ENCODE data around the gene NTN4.

The NTN4 gene

DNA sequence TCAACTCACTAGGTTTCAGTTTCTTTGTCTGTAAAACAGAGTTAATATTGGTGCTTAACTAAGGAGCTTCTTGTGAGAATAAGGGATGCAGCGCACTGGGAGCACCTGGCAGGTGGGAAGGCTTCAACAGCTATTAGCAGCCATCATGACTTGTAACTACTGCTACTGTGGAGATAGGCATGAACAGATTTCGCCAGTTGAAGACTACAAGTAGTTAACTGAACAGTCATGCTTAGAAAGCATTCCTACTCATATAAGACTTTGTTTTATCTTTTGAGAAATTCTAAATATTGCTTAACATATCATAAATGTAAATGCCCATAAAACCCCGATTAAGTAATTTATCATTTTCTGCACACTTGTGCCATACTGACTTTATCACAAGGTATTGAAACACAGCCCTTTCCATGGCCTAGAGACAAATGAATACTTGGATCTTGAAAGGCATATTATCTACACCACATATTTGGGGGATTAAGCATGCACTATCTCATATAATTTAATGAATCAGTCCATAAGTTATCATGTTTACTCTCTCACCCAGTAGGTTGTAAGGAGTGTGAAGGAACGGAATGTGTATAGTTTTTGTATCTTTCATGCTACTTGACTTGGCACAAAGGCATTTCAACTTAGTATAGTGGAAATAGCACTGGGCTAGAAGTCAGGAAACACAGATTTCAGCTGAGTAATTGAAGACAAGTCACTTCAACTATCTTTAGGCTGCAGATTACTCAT is 16.1 kb downstream of the NTN4 start:
- TF ChIP-seq SNAI2 (CRISPR knock-in tag; IDR thresholded peaks at IDR 0.05) = no peak
- no peak for TF ChIP-seq TOX (CRISPR knock-in tag; IDR thresholded peaks at IDR 0.05; ENCODE audit: borderline replicate concordance)
- TF ChIP-seq ZNF565 (CRISPR knock-in tag; conservative IDR thresholded peaks at IDR 0.05; ENCODE audit: low read depth) = no peak
- no peak for TF ChIP-seq POU6F1 (CRISPR knock-in tag; IDR thresholded peaks at IDR 0.05; ENCODE audit: borderline replicate concordance, low read depth)
- TF ChIP-seq, protein P1, sequence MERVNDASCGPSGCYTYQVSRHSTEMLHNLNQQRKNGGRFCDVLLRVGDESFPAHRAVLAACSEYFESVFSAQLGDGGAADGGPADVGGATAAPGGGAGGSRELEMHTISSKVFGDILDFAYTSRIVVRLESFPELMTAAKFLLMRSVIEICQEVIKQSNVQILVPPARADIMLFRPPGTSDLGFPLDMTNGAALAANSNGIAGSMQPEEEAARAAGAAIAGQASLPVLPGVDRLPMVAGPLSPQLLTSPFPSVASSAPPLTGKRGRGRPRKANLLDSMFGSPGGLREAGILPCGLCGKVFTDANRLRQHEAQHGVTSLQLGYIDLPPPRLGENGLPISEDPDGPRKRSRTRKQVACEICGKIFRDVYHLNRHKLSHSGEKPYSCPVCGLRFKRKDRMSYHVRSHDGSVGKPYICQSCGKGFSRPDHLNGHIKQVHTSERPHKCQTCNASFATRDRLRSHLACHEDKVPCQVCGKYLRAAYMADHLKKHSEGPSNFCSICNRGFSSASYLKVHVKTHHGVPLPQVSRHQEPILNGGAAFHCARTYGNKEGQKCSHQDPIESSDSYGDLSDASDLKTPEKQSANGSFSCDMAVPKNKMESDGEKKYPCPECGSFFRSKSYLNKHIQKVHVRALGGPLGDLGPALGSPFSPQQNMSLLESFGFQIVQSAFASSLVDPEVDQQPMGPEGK (CRISPR knock-in tag; IDR thresholded peaks at IDR 0.05; ENCODE audit: borderline replicate concordance) = no peak
- TF ChIP-seq GLIS3 (CRISPR knock-in tag; IDR thresholded peaks at IDR 0.05) = no peak
- ATAC-seq = no peak

DNA sequence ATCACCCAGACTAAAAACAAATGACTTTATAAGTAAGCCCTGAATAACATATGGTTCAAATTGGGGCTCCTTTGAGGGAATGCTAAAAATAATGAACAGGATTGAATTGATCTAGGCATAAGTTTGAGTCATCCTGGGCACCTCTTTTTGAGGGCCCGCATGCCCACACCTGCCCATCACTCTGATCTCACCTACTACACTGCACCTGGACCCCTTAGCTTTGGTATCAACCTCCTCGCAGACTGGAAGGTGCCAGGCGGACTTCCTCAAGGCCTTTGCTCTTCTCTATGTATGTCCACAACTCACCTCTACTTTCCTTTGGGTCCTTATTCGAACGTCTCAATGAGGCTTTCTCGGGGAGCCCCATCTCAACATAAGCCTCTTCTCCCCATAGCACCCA is 17.2 kb downstream of the NTN4 start:
- ATAC-seq = no peak
- TF ChIP-seq, protein P1 (CRISPR knock-in tag; IDR thresholded peaks at IDR 0.05; ENCODE audit: borderline replicate concordance) = no peak
- TF ChIP-seq TSHZ2 (CRISPR knock-in tag; IDR thresholded peaks at IDR 0.05) (no peak), ZFP3 (CRISPR knock-in tag; IDR thresholded peaks at IDR 0.05) (no peak), TCF4 (CRISPR knock-in tag; IDR thresholded peaks at IDR 0.05; ENCODE audit: borderline replicate concordance) (no peak), ARNTL (CRISPR knock-in tag; IDR thresholded peaks at IDR 0.05; ENCODE audit: borderline replicate concordance, low read depth) (no peak), ISL1 (CRISPR knock-in tag; IDR thresholded peaks at IDR 0.05) (no peak), ESRRG (CRISPR knock-in tag; IDR thresholded peaks at IDR 0.05) (no peak), POU6F1 (CRISPR knock-in tag; IDR thresholded peaks at IDR 0.05; ENCODE audit: borderline replicate concordance, low read depth) (no peak), ZNF70 (CRISPR knock-in tag; IDR thresholded peaks at IDR 0.05) (no peak), ZNF565 (CRISPR knock-in tag; conservative IDR thresholded peaks at IDR 0.05; ENCODE audit: low read depth) (no peak), ZNF8 (CRISPR knock-in tag; IDR thresholded peaks at IDR 0.05) (no peak), ZFP30 (CRISPR knock-in tag; IDR thresholded peaks at IDR 0.05) (no peak), OSR1 (CRISPR knock-in tag; IDR thresholded peaks at IDR 0.05) (no peak), BACH2 (CRISPR knock-in tag; IDR thresholded peaks at IDR 0.05; ENCODE audit: borderline replicate concordance) (no peak), TOX (CRISPR knock-in tag; IDR thresholded peaks at IDR 0.05; ENCODE audit: borderline replicate concordance) (no peak), PPARA (CRISPR knock-in tag; IDR thresholded peaks at IDR 0.05; ENCODE audit: borderline replicate concordance) (no peak), ZC3H10 (CRISPR knock-in tag; IDR thresholded peaks at IDR 0.05) (no peak), CSDC2 (CRISPR knock-in tag; IDR thresholded peaks at IDR 0.05) (no peak), SNAI2 (CRISPR knock-in tag; IDR thresholded peaks at IDR 0.05) (no peak)
- TF ChIP-seq, protein P2, sequence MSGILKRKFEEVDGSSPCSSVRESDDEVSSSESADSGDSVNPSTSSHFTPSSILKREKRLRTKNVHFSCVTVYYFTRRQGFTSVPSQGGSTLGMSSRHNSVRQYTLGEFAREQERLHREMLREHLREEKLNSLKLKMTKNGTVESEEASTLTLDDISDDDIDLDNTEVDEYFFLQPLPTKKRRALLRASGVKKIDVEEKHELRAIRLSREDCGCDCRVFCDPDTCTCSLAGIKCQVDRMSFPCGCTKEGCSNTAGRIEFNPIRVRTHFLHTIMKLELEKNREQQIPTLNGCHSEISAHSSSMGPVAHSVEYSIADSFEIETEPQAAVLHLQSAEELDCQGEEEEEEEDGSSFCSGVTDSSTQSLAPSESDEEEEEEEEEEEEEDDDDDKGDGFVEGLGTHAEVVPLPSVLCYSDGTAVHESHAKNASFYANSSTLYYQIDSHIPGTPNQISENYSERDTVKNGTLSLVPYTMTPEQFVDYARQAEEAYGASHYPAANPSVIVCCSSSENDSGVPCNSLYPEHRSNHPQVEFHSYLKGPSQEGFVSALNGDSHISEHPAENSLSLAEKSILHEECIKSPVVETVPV (CRISPR knock-in tag; IDR thresholded peaks at IDR 0.05) = no peak

All from SK-N-SH treated with all-trans-retinoic acid at 6 μM for 48 hours (cell line).